GM19438 (cell line): ENCODE results near the gene BCAR3.
"Not testable (repeated sequence)": the region's sequence is repeated elsewhere in the genome, so short reads cannot be mapped to it uniquely, and the experiment has no call there.

Source experiments
- ATAC-seq: cut with Tn5 transposase; IDR thresholded peaks from one replicate; pipeline ENCODE4 v1.9.1; 2021; ENCODE audit warnings: low read depth; ENCODE audit not compliant: unreplicated experiment

The BCAR3 gene

GRCh38 chr1:93707956-93708355 lies 26.3 kb upstream of the BCAR3 start:
- ATAC-seq = peak; percentile 65

- no peak for ATAC-seq
These were observed 24.4 kb upstream of the BCAR3 start for GRCh38 chr1:93705892-93706500.

GRCh38 chr1:93704052-93704451 lies 22.4 kb upstream of the BCAR3 start:
- ATAC-seq = peak; percentile 39

GRCh38 chr1:93703643-93704042 lies 22.0 kb upstream of the BCAR3 start:
- ATAC-seq = no peak

- ATAC-seq = no peak
These were observed 21.2 kb upstream of the BCAR3 start for GRCh38 chr1:93702828-93703183.

- no peak for ATAC-seq
These were observed 20.6 kb upstream of the BCAR3 start for GRCh38 chr1:93702111-93702827.

- ATAC-seq = no peak
These were observed 20.0 kb upstream of the BCAR3 start for GRCh38 chr1:93701629-93702028.

- ATAC-seq = no peak
These were observed 19.2 kb upstream of the BCAR3 start for GRCh38 chr1:93700532-93701469.

GRCh38 chr1:93699503-93700168 lies 18.0 kb upstream of the BCAR3 start:
- ATAC-seq = no peak

GRCh38 chr1:93699049-93699384 lies 17.4 kb upstream of the BCAR3 start:
- ATAC-seq = no peak

GRCh38 chr1:93698329-93699048 lies 16.9 kb upstream of the BCAR3 start:
- no peak for ATAC-seq

- ATAC-seq = not testable (repeated sequence)
These were observed 15.9 kb upstream of the BCAR3 start for GRCh38 chr1:93697566-93697965.

GRCh38 chr1:93695411-93696005 lies 13.9 kb upstream of the BCAR3 start:
- peak; percentile 44 for ATAC-seq

- ATAC-seq = no peak
These were observed 13.2 kb upstream of the BCAR3 start for GRCh38 chr1:93694819-93695218.

- no peak for ATAC-seq
These were observed 12.4 kb upstream of the BCAR3 start for GRCh38 chr1:93694039-93694438.

- ATAC-seq = peak; percentile 52
These were observed 11.4 kb upstream of the BCAR3 start for GRCh38 chr1:93692983-93693591.

- ATAC-seq = no peak
These were observed 10.8 kb upstream of the BCAR3 start for GRCh38 chr1:93692451-93692861.

GRCh38 chr1:93692026-93692425 lies 10.4 kb upstream of the BCAR3 start:
- ATAC-seq = no peak
